ENCODE measurements around the gene C17orf78. TPM values are rescaled to one million over a fixed set of nuclear protein-coding genes. Genes with fewer than 3 reads are reported as not detected.

The C17orf78 gene
- total RNA-seq, 1 donor from 2014 or later: not detected

DNA sequence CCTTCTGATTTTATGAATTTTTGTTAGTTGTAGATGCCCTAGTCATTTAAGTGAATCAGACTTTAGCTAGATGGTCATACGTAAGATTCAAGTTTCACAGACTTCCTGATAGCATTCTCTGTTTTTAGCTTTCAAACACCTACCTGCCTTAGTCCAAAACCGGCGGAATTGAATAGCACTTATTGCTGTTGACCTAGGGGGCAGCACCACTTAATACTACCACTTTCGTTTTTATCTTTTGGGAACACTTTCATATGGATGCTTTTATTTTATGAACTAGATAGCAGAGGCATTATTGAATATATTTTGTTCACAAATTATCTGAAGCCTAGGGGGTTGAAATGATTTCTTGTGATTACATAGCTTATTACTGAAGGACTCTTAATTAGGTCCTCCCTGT lies 62.4 kb downstream of the C17orf78 start:
- DNase-seq (ENCODE audit: low read depth in 2 of 2): peak in 1 of 2 donors; percentile 22

DNA sequence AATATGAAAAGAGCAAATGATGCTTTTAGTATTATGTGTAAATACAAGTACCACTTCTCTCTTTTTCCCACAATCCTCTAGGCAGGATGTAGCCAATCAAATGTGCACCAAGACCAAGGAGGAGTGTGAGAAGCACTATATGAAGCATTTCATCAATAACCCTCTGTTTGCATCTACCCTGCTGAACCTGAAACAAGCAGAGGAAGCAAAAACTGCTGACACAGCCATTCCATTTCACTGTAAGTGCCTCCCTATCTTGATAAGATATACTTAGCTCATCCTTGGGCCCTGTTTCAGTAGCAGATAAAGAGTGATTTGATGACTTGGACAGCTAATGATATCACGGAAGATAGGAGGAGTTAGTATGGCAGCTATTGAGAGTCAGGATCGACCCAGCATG lies 64.6 kb downstream of the C17orf78 start:
- DNase-seq (ENCODE audit: low read depth in 2 of 2): no peak

GRCh38 chr17:37441369-37442014 lies 65.7 kb downstream of the C17orf78 start:
- peak in 1 of 2 donors; percentile 68 for DNase-seq (ENCODE audit: low read depth in 2 of 2)

Other genes starting within 250 kb of the C17orf78 start
- gene ACACA, start 30.9 kb downstream of the C17orf78 start, total RNA-seq: 26.8 and 29.2 TPM in 2 replicates
- gene TADA2A, start 30.9 kb downstream of the C17orf78 start, total RNA-seq: 8.5 and 15.3 TPM in 2 replicates
- 17.9 and 18.8 TPM in 2 replicates for gene DUSP14, start 113.9 kb downstream of the C17orf78 start, total RNA-seq
- 11.8 and 19.4 TPM in 2 replicates for gene SYNRG, start 233.4 kb downstream of the C17orf78 start, total RNA-seq

Data from lung microvascular endothelial cell (primary cell).